ENCODE results near the gene IQGAP2.

DNA sequence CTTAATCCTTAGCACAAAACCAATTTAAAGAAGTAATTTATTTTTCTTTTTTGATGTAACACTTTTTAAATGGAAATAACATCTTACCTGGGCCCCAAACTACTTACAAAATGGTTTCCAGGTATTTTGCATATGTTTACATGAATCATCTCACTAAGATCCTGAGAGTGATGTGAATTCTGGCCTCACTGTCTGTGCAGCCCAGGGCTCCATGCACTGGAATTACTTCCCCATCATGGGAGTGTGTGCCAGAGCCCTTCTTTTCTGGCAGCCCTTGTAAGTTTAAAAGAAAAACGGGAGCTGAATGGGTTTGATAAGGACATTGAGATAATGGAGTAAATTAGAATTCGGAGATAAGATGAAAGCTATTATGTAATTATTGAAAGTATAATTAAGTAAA lies 300.6 kb downstream of the IQGAP2 start:
- TF ChIP-seq FOXA1 (IDR thresholded peaks at IDR 0.05) (no peak), ELF4 (IDR thresholded peaks at IDR 0.05) (no peak), FOXK2 (IDR thresholded peaks at IDR 0.05) (no peak), SP1 (IDR thresholded peaks at IDR 0.05) (no peak), ZNF384 (IDR thresholded peaks at IDR 0.05) (no peak)
- TF ChIP-seq, protein P1, sequence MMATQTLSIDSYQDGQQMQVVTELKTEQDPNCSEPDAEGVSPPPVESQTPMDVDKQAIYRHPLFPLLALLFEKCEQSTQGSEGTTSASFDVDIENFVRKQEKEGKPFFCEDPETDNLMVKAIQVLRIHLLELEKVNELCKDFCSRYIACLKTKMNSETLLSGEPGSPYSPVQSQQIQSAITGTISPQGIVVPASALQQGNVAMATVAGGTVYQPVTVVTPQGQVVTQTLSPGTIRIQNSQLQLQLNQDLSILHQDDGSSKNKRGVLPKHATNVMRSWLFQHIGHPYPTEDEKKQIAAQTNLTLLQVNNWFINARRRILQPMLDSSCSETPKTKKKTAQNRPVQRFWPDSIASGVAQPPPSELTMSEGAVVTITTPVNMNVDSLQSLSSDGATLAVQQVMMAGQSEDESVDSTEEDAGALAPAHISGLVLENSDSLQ (IDR thresholded peaks at IDR 0.05): no peak
